DND-41 (cell line): ENCODE results near the gene GSG1L.

Experiments
- ATAC-seq: fragments of 200-7000 bp; cut with Tn5 transposase; 3 replicates; pipeline ENCODE4 v1.9.1; 2021; ENCODE audit warnings: low read depth; ENCODE audit not compliant: insufficient read depth
- DNase-seq: peaks from one replicate; pipeline ENCODE4 v3.0.0-alpha.2; 2020
- H2AFZ ChIP-seq: 2 replicates; pipeline ENCODE4 v1.6.0; 2012; ENCODE audit warnings: low read depth, low read length
- H3K27ac ChIP-seq: 2 replicates; pipeline ENCODE4 v1.5.1; 2012; ENCODE audit warnings: low read length, inconsistent platforms
- H3K27me3 ChIP-seq: fragments of 200-600 bp; sonication (generic); 2 replicates; pipeline ENCODE4 v1.6.0; 2012; ENCODE audit warnings: low read length, mild to moderate bottlenecking, inconsistent platforms; ENCODE audit not compliant: insufficient read depth, poor library complexity
- H3K36me3 ChIP-seq: 2 replicates; pipeline ENCODE4 v1.5.1; 2012; ENCODE audit warnings: low read length, inconsistent platforms; ENCODE audit not compliant: insufficient read depth
- H3K4me1 ChIP-seq: 2 replicates; pipeline ENCODE4 v1.5.1; 2012; ENCODE audit warnings: mild to moderate bottlenecking, low read length; ENCODE audit not compliant: insufficient read depth
- H3K4me2 ChIP-seq: 2 replicates; pipeline ENCODE4 v1.6.0; 2012; ENCODE audit warnings: mild to moderate bottlenecking, moderate library complexity, low read length, inconsistent platforms; ENCODE audit not compliant: insufficient read depth
- H3K4me3 ChIP-seq, 2 experiments: fragments of 200-600 bp in 1 of 2; shearing (Covaris generic) in 1 of 2; 2 replicates each; pipeline ENCODE4 v1.5.1; 2012 to 2016; ENCODE audit warnings: inconsistent platforms in 2 of 2, low read length in 2 of 2, mild to moderate bottlenecking in 2 of 2, low read depth in 1 of 2, moderate library complexity in 1 of 2
- H3K79me2 ChIP-seq: 2 replicates; pipeline ENCODE4 v1.6.0; 2012; ENCODE audit warnings: low read length, inconsistent platforms; ENCODE audit not compliant: insufficient read depth
- H3K9ac ChIP-seq: 2 replicates; pipeline ENCODE4 v1.6.0; 2012; ENCODE audit warnings: low read depth, mild to moderate bottlenecking, inconsistent platforms, low read length, moderate library complexity
- H3K9me3 ChIP-seq: 2 replicates; pipeline ENCODE4 v1.5.1; 2012; ENCODE audit warnings: low read length, moderate library complexity, mild to moderate bottlenecking, inconsistent platforms; ENCODE audit not compliant: insufficient read depth, severe bottlenecking
- H4K20me1 ChIP-seq: 2 replicates; pipeline ENCODE4 v1.6.0; 2012; ENCODE audit warnings: low read length; ENCODE audit not compliant: insufficient read depth
- EZH2 ChIP-seq: IDR thresholded peaks from 3 replicates; pipeline ENCODE4 v1.6.1; 2012; ENCODE audit warnings: borderline replicate concordance, low read depth, mild to moderate bottlenecking, moderate library complexity, low read length, inconsistent platforms; ENCODE audit not compliant: severe bottlenecking
- TF ChIP-seq, protein P1 (sequence below): IDR thresholded peaks from 2 replicates; pipeline ENCODE4 v1.5.1; 2012; ENCODE audit warnings: borderline replicate concordance, low read length, moderate library complexity, mild to moderate bottlenecking; ENCODE audit not compliant: poor library complexity, severe bottlenecking; ENCODE audit errors: extremely low read depth

Gene GSG1L

DNA sequence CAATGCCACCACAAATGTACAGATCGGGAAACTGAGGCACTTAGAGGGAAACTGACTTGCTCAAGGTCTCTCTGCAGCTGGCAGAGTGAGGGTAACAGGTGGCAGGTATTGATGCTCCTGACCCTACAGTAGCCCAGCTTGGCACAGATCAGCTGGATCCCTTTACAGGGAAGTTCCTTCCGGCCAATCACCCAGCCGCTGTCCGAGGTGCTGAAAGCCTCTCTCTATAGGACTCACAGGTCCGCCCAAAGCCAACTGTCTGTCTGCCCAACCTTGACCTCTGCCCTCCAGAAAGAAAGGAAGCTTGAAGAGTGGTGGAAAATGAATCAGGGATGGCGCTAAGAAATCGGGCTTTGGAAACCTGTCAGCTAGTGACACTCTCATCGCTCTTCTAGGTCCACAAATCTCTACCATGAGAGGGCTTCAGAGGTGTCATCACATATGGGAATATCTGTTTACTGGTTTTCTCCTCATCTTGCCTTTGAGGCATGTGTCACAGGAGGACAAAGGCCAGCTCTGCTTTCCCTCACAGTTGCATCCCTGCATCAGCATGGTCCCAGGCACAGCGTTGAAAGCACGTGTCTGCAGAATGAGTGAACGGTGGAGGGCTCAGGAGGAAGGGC, 267.4 kb downstream of the GSG1L start:
- Histone ChIP-seq H3K4me2 (no peak overlapping the region), H2AFZ (no peak overlapping the region), H4K20me1 (peaks cover 16% of the 10 kb centered on the region), H3K4me3 (no peak overlapping the region), H3K27me3 (no peaks in the 10 kb centered on the region), H3K4me1 (no peaks in the 10 kb centered on the region), H3K79me2 (no peaks in the 10 kb centered on the region), H3K27ac (no peak overlapping the region), H3K9ac (no peak overlapping the region), H3K36me3 (no peaks in the 10 kb centered on the region), H3K9me3 (no peaks in the 10 kb centered on the region)
- DNase-seq (peak; percentile 63), ATAC-seq (peak; percentile 53; the same call in 1 of the 3 replicates)
- TF ChIP-seq EZH2 = no peak
- TF ChIP-seq, protein P1, sequence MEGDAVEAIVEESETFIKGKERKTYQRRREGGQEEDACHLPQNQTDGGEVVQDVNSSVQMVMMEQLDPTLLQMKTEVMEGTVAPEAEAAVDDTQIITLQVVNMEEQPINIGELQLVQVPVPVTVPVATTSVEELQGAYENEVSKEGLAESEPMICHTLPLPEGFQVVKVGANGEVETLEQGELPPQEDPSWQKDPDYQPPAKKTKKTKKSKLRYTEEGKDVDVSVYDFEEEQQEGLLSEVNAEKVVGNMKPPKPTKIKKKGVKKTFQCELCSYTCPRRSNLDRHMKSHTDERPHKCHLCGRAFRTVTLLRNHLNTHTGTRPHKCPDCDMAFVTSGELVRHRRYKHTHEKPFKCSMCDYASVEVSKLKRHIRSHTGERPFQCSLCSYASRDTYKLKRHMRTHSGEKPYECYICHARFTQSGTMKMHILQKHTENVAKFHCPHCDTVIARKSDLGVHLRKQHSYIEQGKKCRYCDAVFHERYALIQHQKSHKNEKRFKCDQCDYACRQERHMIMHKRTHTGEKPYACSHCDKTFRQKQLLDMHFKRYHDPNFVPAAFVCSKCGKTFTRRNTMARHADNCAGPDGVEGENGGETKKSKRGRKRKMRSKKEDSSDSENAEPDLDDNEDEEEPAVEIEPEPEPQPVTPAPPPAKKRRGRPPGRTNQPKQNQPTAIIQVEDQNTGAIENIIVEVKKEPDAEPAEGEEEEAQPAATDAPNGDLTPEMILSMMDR = no peak

DNA sequence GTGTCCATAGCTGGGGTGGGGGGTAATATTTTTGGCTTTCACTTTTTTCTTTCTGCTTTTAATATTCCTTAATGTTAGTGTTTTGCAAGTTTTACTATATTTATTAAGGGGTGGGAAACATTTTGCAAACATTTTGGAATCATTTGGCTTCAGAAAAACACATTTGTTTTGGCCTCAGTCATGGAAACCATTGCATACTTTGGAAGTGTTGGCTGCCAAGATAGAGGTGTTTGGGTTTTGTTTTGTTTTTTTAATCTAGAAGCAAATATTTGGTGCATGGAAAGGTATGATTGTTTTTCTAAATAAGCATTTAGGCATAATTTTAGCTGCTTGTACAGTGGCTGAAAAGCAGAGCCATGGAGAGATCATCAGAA, 270.3 kb downstream of the GSG1L start:
- H3K4me3 ChIP-seq = no peak overlapping the region
- no peaks in the 10 kb centered on the region for H3K36me3 ChIP-seq
- DNase-seq (no peak), ATAC-seq (no peak)
- H2AFZ ChIP-seq = no peak overlapping the region
- no peak overlapping the region for H3K27ac ChIP-seq
- no peaks in the 10 kb centered on the region for H3K79me2 ChIP-seq
- TF ChIP-seq, protein P1 = no peak
- TF ChIP-seq EZH2 = no peak
- no peaks in the 10 kb centered on the region for H3K9me3 ChIP-seq
- no peak overlapping the region for H3K4me2 ChIP-seq
- no peaks in the 10 kb centered on the region for H3K4me1 ChIP-seq
- H3K9ac ChIP-seq = no peak overlapping the region
- H4K20me1 ChIP-seq = peaks cover 8% of the 10 kb centered on the region
- no peaks in the 10 kb centered on the region for H3K27me3 ChIP-seq

DNA sequence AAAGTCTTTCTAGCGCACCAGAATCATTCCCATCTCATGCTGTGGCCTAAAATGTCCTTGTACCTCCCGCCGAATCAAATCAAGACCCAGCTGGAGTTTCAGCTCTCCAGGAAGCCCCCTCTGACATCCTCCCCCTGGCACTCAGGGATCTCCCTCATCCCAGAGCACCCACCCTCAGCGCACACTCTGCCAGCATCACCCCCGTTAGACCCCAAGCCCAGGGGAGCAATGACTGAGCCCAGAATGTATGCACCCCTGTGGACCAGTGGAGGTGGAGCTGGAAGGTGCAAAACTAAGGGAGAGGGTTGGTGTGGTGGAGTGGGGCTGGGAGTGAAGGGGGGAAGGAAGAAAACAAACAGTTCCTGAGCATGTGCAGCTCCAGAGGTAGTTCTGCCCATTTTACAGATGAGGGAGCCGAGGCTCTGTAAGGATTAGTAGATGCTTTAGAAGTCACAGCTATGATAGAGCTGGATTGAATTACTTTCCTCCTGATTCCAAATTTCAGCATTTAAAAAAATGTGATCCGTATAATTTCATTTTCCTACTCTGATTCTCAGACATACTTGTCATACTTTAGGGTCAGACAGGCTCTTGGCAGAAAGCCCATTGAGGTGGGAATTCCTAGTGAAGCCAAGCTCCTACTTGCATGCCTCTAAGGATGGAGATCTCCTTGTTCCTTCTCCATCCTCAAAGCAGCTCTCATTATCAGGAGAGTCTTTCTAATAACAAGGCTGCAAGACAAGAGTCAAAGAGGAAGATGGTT, 270.8 kb downstream of the GSG1L start:
- Histone ChIP-seq H3K9ac (no peak overlapping the region), H3K4me1 (no peaks in the 10 kb centered on the region), H3K4me2 (no peak overlapping the region), H3K36me3 (no peaks in the 10 kb centered on the region), H3K9me3 (no peaks in the 10 kb centered on the region), H4K20me1 (peaks cover 8% of the 10 kb centered on the region), H3K79me2 (no peaks in the 10 kb centered on the region), H3K27me3 (no peaks in the 10 kb centered on the region), H3K27ac (no peak overlapping the region), H3K4me3 (no peak overlapping the region), H2AFZ (no peak overlapping the region)
- no peak for ATAC-seq
- DNase-seq = no peak
- TF ChIP-seq, protein P1 = no peak
- TF ChIP-seq EZH2 = no peak
